ENCODE results near the gene UBASH3A.

The UBASH3A gene, protein sequence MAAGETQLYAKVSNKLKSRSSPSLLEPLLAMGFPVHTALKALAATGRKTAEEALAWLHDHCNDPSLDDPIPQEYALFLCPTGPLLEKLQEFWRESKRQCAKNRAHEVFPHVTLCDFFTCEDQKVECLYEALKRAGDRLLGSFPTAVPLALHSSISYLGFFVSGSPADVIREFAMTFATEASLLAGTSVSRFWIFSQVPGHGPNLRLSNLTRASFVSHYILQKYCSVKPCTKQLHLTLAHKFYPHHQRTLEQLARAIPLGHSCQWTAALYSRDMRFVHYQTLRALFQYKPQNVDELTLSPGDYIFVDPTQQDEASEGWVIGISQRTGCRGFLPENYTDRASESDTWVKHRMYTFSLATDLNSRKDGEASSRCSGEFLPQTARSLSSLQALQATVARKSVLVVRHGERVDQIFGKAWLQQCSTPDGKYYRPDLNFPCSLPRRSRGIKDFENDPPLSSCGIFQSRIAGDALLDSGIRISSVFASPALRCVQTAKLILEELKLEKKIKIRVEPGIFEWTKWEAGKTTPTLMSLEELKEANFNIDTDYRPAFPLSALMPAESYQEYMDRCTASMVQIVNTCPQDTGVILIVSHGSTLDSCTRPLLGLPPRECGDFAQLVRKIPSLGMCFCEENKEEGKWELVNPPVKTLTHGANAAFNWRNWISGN

DNA sequence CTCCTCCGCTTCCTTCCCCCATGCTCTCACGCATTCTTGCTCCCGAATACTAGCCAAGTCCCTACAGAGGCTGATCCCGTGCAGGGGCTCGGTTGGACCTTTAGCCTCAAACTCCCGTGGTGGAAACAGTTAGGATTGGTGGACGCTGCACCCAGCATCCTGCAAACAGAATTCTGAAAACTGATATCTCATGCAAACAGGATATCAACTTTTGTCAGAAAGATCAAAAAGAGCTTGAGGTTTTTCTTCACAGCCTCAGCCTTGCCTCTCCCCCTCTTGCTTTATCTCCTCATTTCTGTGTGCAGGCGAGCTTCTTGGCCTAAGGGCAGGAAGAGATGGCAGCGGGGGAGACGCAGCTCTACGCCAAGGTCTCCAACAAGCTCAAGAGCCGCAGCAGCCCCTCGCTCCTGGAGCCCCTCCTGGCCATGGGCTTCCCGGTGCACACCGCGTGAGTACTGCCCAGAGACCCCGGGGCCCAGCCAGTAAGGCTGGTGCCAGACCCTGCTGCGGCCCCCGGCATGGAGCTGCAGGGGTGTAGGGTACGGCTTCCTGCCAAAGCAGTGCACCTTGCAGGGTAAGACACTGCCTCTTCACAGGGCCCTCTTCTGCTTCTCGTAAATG, at the start of gene UBASH3A:
UBASH3A (plus strand) TSS at position 292 of the 621 bp plus-strand sequence; CDS start at position 336, 44 bp downstream.
- in situ Hi-C loops (cut with MboI; ENCODE audit: low sequenced_read_pairs) = no loop called here

- in situ Hi-C loops (cut with MboI; ENCODE audit: low sequenced_read_pairs) = no loop called here
Observed at GRCh38 chr21:42356046-42356445, 47.7 kb upstream of the UBASH3A start.

GRCh38 chr21:42356650-42357049, 47.1 kb upstream of the UBASH3A start:
- in situ Hi-C loops (cut with MboI; ENCODE audit: low sequenced_read_pairs) = no loop called here

DNA sequence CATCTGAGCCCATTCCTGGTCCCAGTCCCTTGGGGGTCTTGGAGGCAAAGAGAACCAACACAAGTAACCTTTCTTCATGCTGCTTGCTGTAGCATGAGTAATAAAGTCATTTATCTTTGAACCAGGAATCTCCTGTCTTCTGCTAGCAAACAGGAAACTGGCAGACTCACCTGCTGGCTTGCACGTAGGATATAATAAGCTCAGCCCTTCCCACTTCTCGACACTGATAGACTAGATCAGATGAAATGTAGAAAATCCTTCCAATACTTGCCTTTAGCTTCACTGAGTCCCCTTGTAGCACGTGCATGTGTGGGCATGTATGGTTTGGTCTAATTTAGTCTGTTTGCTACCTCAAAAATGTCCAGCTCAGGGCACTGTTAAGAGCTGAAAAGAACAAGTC, 46.4 kb upstream of the UBASH3A start:
- in situ Hi-C loops (cut with MboI; ENCODE audit: low sequenced_read_pairs) = no loop called here

DNA sequence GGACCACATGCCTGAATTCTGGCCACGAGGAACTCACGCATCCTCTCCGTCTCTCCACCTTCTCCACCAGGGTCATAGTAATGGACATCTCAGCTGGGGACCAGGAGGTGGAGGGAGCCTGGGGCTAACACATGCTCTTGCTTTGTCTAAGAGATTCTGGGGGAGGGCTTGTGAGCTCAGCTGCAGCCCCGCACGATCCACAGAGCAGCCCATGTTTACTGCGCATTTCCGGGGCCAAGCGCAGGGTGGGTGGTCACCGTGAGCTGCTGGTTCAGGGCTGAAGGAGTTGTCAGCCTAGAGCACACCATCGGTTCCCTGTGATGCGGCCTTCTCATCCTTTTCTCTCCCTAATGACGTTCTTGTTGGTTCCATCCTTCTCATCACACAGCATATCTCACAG, 45.4 kb upstream of the UBASH3A start:
- in situ Hi-C loops (cut with MboI; ENCODE audit: low sequenced_read_pairs) = no loop called here

- in situ Hi-C loops (cut with MboI; ENCODE audit: low sequenced_read_pairs) = no loop called here
Observed at GRCh38 chr21:42358937-42359336, 44.8 kb upstream of the UBASH3A start.

DNA sequence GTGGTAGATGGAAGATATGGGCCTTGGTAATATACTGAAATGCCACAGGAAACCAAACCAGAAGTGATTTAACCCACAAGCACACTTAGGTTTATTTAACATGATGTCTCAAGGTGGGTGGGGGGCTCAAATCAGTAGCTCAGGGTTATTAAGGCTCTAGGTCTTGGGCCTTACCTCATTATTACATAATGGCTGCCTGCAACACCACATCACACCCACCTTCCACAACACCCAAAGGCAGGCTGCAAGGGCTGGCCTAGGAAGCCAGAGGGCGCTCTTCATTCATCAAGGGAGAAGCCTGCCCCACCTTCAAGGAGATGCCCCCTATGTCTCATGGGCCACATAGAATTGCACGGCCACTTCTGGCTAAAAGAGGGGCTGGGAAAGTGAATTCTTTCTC, 43.4 kb upstream of the UBASH3A start:
- in situ Hi-C loops (cut with MboI; ENCODE audit: low sequenced_read_pairs) = no loop called here

DNA sequence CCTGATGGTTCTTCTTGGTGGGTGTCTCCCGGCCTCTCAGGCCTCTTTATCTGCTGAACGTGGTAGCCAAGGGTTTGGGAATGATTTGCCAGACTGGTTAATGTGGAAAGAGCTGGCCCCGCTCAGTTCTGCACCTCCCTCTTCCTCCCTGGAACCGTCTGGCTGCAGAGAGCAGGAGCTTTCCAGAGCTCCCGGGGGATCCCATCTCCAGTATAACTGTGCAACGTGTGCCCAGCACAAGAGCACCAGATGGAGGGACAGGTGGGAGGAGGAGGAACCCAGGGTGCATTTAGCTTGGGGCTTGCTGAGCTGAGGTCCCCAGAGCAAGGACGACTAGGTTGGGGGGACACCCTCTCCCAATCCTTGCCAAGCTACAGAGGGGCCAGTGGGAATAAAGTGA, 42.4 kb upstream of the UBASH3A start:
- in situ Hi-C loops (cut with MboI; ENCODE audit: low sequenced_read_pairs) = no loop called here

DNA sequence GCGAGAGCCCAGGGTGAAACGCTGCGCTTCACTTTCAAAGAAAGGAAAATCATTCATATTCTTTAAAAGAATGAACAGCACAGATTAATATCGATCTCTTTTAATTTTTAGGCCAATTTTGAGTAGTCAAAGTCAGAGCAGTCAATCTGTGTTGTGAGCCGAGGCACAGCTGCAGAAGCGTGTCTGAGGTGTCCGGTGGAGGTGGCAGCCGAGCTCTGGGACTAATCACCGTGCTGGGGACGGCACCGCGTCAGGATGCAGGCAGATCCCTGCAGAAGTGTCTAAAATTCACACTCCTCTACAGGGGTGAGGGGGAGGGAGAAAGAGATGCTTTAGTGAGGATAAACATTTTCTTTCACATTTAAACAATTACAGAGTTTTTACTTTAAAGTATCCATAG, 41.5 kb upstream of the UBASH3A start:
- in situ Hi-C loops (cut with MboI; ENCODE audit: low sequenced_read_pairs) = no loop called here

DNA sequence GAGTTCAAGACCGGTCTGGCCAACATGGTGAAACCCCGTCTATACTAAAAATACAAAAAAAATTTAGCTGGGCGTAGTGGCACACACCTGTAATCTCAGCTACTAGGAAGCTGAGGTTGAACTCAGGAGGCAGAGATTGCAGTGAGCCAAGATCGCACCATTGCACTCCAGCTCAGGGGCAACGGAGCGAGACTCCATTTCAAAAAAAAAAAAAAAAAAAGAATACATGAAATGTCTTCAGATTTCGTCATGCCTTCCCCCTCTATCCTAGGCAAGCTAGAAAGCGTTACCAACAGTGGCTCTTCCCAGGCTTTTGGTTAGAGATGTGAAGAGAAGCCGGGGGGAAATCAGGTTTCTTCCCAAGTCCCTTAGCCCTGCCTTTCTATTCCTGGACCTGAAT, 41.0 kb upstream of the UBASH3A start:
- in situ Hi-C loops (cut with MboI; ENCODE audit: low sequenced_read_pairs) = no loop called here

GRCh38 chr21:42363312-42363711, 40.4 kb upstream of the UBASH3A start:
- in situ Hi-C loops (cut with MboI; ENCODE audit: low sequenced_read_pairs) = no loop called here

GRCh38 chr21:42364304-42364865, 39.3 kb upstream of the UBASH3A start:
- in situ Hi-C loops (cut with MboI; ENCODE audit: low sequenced_read_pairs) = no loop called here

GRCh38 chr21:42365770-42366169, 37.9 kb upstream of the UBASH3A start:
- in situ Hi-C loops (cut with MboI; ENCODE audit: low sequenced_read_pairs) = no loop called here

GRCh38 chr21:42366292-42367010, 37.3 kb upstream of the UBASH3A start, which contains the start of gene TFF1:
TSS of gene TFF1 (minus strand) at chr21:42366535. CDS start at chr21:42366495, 40 bp downstream.
- in situ Hi-C loops (cut with MboI; ENCODE audit: low sequenced_read_pairs) = no loop called here

DNA sequence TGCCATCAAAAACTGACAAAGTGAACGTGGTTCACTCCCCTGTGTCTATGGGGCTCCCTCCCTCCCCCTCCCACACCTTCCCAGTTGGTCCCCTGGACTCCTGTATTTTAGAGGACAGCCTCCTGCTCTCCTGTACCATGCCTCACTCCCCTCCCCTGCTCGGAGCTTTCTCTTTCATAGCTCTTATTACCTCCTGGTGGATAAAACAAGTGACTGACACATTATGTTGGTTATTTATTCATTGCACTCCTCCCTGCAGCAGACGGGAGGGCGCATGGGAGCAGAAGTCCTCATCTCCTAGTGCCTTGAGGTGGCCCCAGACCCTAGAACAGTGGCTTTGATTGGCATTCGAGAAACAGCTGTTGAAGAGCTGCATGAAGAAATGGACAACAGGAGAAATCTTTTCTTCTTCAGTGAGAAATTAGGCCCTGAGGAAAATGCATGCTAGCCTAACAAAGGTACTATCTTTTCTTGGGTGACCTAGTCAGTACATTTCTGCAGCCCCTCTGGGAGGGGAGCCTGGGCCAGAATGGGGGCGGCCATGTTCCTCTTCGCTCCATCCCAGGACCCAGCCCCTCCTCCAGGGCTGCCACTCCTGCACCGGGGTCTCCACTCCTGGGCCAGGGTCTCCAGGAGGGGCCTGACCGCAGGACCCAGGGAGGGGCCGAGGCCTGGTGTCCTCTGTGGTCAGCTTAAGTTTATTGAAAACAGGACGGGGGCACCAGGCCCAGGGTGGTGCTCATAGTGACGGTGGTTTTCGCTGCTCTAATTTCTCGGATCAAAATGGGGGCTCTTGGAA, 36.1 kb upstream of the UBASH3A start:
- in situ Hi-C loops (cut with MboI; ENCODE audit: low sequenced_read_pairs) = no loop called here

- in situ Hi-C loops (cut with MboI; ENCODE audit: low sequenced_read_pairs) = no loop called here
Observed at GRCh38 chr21:42369821-42370220, 33.9 kb upstream of the UBASH3A start.

GRCh38 chr21:42370894-42371654, 32.6 kb upstream of the UBASH3A start:
- in situ Hi-C loops (cut with MboI; ENCODE audit: low sequenced_read_pairs) = no loop called here

DNA sequence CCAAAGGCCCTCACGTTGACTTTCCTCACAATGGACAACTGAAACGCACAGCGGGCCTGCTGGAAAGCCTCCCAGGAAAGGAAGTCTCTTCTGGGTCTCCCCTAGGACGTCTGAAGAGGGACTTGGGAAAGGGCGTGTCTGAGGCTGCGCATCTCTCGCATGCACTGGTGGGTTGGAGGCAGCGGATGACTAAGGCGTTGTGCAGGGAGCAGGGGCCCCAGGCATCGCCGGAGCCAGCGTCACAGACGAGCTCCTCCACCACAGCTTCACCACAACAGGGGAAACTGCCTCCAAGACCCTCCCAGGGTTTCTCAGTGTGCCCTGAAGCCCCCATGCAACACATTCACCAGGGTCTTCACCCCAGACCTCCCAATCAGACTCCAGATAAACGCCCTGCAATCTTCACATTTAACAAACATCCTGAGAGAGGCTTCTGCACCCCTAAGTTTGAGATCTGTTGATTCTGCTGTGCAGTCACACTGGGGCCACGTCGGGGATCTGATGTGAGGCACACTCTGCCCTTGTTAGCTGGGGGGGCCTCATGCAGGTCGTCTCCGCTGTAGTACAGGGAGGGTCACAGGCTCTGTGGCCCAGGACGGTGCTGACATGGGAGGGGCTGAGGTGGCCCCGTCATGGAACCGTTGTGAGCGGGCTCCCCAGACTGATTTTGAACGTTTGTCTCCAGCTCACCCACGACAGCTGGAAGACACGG, 30.4 kb upstream of the UBASH3A start:
- in situ Hi-C loops (cut with MboI; ENCODE audit: low sequenced_read_pairs) = no loop called here
